Activated B cell treated with CpG ODN at 0.5 μM for 24 hours (primary cell): ENCODE data around the gene SLC5A5. TPM values are rescaled to one million over a fixed set of nuclear protein-coding genes. Genes with fewer than 3 reads are reported as not detected.
"Not testable (repeated sequence)": the region's sequence is repeated elsewhere in the genome, so short reads cannot be mapped to it uniquely, and the experiment has no call there.

Experiments
- ATAC-seq: fragments of 200-7000 bp; cut with Tn5 transposase; one replicate; pipeline ENCODE4 v1.10.0; 2021; ENCODE audit warnings: low read depth, mild to moderate bottlenecking, moderate library complexity
- CTCF ChIA-PET: fragments of 350-600 bp; sonication (Branson Sonifier 250); formaldehyde crosslinking; loops from one replicate; lab custom pipeline; 2021; ENCODE audit warnings: antibody characterized with exemption; lab: Charles Lee
- POLR2A ChIA-PET: fragments of 350-600 bp; sonication (Branson Sonifier 250); formaldehyde crosslinking; loops from one replicate; lab custom pipeline; 2021; ENCODE audit warnings: antibody characterized with exemption; lab: Charles Lee
- DNase-seq: peaks from one replicate; pipeline ENCODE4 v3.0.0; 2022
- H3K27ac Mint-ChIP-seq: one replicate; pipeline ENCODE4 v1.8.0; 2020; ENCODE audit warnings: mixed read lengths
- H3K27me3 Mint-ChIP-seq: one replicate; pipeline ENCODE4 v1.8.0; 2021; ENCODE audit warnings: mixed read lengths
- H3K36me3 Mint-ChIP-seq: one replicate; pipeline ENCODE4 v1.8.0; 2021; ENCODE audit warnings: low read depth, mixed read lengths
- H3K4me1 Mint-ChIP-seq: one replicate; pipeline ENCODE4 v1.8.0; 2021; ENCODE audit warnings: mixed read lengths
- H3K4me3 Mint-ChIP-seq: one replicate; pipeline ENCODE4 v1.8.0; 2020; ENCODE audit warnings: mild to moderate bottlenecking, mixed read lengths
- H3K9me3 Mint-ChIP-seq: one replicate; pipeline ENCODE4 v1.8.0; 2020; ENCODE audit warnings: mixed read lengths
- intact Hi-C: fragments of 100-400 bp; cut with micrococcal nuclease; formaldehyde crosslinking; loops from one replicate; pipeline ENCODE4 v1.15.1; 2024
- total RNA-seq: library from RNA; stranded (reverse); gene quantifications from 2 replicates; pipeline ENCODE4 v1.2.3, GENCODE V29; 2022
- TF ChIP-seq, protein P1 (sequence below): fragments of 200-600 bp; IDR thresholded peaks from one replicate; pipeline ENCODE4 v1.8.0; 2022; ENCODE audit warnings: antibody characterized with exemption, mild to moderate bottlenecking

The SLC5A5 gene
- total RNA-seq, 1 donor from 2014 or later: 0.09 TPM

DNA sequence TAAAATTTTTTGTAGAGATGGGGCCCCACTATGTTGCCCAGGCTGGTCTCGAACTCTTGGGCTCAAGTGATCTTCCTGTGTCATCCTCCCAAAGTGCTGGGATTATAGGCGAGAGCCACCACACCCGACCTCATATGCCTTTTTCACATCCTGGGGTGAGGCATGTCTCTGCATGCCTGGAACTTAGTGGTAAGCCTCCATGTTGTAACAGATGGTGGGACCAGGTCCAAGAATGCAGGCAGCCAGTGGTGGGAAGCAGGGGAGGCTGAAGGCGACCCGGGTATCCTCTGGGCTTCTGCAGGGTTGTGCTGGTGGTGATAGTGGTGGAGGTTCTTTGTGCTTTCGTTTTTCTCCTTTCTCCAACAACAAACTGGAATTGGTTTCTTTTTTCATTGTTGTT, 31.0 kb downstream of the SLC5A5 start:
- TF ChIP-seq, protein P1, sequence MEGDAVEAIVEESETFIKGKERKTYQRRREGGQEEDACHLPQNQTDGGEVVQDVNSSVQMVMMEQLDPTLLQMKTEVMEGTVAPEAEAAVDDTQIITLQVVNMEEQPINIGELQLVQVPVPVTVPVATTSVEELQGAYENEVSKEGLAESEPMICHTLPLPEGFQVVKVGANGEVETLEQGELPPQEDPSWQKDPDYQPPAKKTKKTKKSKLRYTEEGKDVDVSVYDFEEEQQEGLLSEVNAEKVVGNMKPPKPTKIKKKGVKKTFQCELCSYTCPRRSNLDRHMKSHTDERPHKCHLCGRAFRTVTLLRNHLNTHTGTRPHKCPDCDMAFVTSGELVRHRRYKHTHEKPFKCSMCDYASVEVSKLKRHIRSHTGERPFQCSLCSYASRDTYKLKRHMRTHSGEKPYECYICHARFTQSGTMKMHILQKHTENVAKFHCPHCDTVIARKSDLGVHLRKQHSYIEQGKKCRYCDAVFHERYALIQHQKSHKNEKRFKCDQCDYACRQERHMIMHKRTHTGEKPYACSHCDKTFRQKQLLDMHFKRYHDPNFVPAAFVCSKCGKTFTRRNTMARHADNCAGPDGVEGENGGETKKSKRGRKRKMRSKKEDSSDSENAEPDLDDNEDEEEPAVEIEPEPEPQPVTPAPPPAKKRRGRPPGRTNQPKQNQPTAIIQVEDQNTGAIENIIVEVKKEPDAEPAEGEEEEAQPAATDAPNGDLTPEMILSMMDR: no peak
- no peak for DNase-seq
- ChIA-PET CTCF (no interaction called here), POLR2A (no interaction called here)
- no peak for ATAC-seq
- H3K4me1 Mint-ChIP-seq: no peaks in the 10 kb centered on the region
- no peak overlapping the region for H3K4me3 Mint-ChIP-seq
- no peaks in the 10 kb centered on the region for H3K9me3 Mint-ChIP-seq
- H3K27ac Mint-ChIP-seq: no peak overlapping the region
- H3K36me3 Mint-ChIP-seq: no peaks in the 10 kb centered on the region
- H3K27me3 Mint-ChIP-seq: peaks cover 22% of the 10 kb centered on the region
- intact Hi-C loops: no loop called here

DNA sequence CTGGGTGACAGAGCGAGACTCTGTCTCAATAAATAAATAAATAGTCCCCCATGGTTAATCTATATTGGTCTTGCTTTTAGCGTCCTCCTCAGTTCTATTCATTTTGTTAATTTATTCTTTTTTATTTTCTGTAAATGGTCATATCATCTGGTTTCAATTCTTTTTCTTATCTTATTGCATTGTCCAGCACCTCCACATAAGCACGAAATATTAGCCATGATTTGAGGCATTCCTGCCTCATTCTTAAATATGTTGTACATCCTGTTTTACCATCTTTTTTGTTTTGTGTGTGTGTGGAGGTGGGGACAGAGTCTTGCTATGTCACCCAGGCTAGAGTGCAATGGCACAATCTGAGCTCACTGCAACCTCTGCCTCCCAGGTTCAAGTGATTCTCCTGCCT, 36.5 kb downstream of the SLC5A5 start:
- ChIA-PET CTCF (no interaction called here), POLR2A (no interaction called here)
- H3K4me1 Mint-ChIP-seq: no peaks in the 10 kb centered on the region
- DNase-seq (no peak), ATAC-seq (no peak)
- no peak overlapping the region for H3K4me3 Mint-ChIP-seq
- H3K27me3 Mint-ChIP-seq: peaks cover 10% of the 10 kb centered on the region
- H3K9me3 Mint-ChIP-seq: peaks cover 2% of the 10 kb centered on the region
- TF ChIP-seq, protein P1: no peak
- intact Hi-C loops: no loop called here
- no peaks in the 10 kb centered on the region for H3K36me3 Mint-ChIP-seq
- no peak overlapping the region for H3K27ac Mint-ChIP-seq

DNA sequence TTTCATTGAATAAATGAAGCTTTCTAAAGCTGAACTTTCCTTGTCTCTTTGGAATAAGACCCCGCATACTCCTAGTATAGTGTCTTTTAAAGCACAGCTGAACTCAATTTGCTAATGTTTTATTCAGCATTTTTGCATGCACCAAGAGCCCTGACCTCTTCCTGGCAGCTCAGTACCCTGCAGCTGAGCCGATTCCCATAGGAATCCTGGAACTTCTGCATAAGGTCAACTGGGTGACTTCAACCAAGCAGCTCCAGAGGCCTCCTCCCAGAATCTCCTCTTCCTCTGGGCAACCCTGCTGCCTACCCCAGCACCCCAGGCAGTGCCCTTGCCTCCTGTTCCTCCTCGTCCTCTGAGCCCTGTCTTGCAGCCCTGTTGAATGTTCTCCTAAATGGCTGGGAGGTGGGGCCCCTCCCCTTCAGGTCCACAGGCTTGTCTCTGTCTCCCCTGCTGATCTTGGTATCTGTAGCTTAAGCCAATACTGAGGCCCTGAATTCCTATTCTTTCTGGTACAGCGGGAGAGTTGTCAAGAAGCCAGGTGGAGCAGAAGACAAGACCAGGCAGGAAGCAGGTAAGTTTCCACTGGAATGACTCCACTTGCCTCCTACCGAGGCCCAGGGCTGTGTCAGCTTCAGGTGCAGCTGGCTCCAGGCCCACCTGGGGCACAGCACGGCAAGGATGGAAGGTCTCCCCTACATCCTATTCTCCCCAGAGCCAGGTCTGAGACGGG, 37.4 kb downstream of the SLC5A5 start:
- Mint-ChIP-seq H3K27me3 (peaks cover 7% of the 10 kb centered on the region), H3K4me1 (no peaks in the 10 kb centered on the region), H3K36me3 (no peaks in the 10 kb centered on the region), H3K27ac (no peak overlapping the region), H3K4me3 (no peak overlapping the region), H3K9me3 (peaks cover 5% of the 10 kb centered on the region)
- ATAC-seq (no peak), DNase-seq (no peak)
- ChIA-PET CTCF (no interaction called here), POLR2A (interaction anchor here (0.6 kb wide), 2 partner anchors 11 to 23 kb away, joined by 3 to 6 read pairs; no protein-coding TSS in a partner anchor)
- TF ChIP-seq, protein P1: no peak
- intact Hi-C loops: no loop called here

DNA sequence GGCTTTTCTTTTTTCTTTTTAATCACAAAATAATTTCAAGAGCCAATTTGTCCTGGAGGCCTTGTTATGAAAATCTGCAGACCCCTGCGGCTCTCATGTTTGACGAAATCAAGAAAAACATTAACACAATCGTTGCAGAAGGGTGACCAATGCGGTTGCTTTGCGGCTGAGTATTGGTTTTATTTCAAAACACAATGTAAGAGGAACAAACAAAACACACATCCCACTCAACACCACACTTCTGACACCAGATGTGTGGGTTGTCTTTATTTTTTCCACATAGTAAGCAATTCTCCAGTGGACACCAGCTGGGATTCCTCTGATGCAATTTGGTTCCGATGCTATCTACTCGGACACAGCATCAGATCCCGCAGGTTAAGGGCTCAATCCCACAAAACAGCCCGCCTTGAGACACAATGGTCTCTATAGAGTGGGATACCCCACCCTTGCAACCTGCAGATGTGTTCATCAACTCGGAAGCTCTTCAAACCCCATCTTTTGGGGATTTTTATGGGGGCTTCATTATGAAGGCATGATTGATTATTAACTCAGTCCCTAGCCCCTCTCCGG, 39.1 kb downstream of the SLC5A5 start:
- Mint-ChIP-seq H3K4me1 (no peaks in the 10 kb centered on the region), H3K36me3 (no peaks in the 10 kb centered on the region), H3K27me3 (peaks cover 7% of the 10 kb centered on the region), H3K9me3 (peaks cover 5% of the 10 kb centered on the region), H3K4me3 (no peak overlapping the region), H3K27ac (no peak overlapping the region)
- TF ChIP-seq, protein P1: no peak
- ChIA-PET CTCF (no interaction called here), POLR2A (interaction anchor here (0.6 to 0.8 kb wide), 3 partner anchors 63 to 155 kb away, joined by 3 read pairs; no protein-coding TSS in a partner anchor)
- no peak for DNase-seq
- intact Hi-C loops: no loop called here
- no peak for ATAC-seq

DNA sequence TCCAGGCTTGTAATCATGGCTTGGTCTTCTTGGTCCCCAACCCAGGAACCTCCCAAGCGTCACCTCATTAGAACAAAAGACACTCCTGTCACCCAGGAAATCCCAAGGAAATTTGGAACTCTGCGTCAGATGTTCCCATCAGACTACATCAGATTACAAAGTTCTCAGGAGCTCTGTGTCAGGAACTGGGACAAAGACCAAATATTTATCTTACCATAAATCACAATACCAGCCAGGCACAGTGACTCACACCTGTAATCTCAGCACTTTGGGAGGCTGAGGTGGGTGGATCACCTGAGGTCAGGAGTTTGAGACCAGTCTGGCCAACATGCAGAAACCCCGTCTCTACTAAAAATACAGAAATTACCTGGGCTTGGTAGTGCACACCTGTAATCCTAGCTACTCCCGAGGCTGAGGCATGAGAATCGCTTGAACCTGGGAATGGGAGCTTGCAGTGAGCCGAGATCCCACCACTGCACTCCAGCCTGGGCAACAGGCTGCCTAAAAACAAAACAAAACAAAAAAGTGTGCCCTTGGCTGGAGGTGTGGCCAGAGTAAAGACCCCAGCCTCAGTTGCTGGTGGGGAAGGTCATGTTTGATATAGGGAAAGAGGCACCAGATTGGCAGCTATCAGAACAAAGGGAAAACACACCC, 44.3 kb downstream of the SLC5A5 start:
- H3K9me3 Mint-ChIP-seq: peaks cover 6% of the 10 kb centered on the region
- ChIA-PET POLR2A (interaction anchor here (0.9 kb wide), 1 partner anchor 17 kb away, joined by 4 read pairs; the partner anchor contains the start of gene CCDC124), CTCF (no interaction called here)
- no peak overlapping the region for H3K4me3 Mint-ChIP-seq
- no peak for ATAC-seq
- H3K27ac Mint-ChIP-seq: no peak overlapping the region
- H3K36me3 Mint-ChIP-seq: no peaks in the 10 kb centered on the region
- DNase-seq: no peak
- TF ChIP-seq, protein P1: no peak
- H3K4me1 Mint-ChIP-seq: no peaks in the 10 kb centered on the region
- intact Hi-C loops: no loop called here
- peaks cover 3% of the 10 kb centered on the region for H3K27me3 Mint-ChIP-seq

DNA sequence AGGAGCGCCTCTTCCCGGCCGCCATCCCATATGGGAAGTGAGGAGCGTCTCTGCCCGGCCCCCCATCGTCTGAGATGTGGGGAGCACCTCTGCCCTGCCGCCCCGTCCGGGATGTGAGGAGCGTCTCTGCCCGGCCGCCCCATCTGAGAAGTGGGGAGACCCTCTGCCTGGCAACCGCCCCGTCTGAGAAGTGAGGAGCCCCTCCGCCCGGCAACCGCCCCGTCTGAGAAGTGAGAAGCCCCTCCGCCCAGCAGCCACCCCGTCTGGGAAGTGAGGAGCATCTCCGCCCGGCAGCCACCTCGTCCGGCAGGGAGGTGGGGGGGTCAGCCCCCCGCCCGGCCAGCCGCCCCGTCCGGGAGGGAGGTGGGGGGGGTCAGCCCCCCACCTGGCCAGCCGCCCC, 46.4 kb downstream of the SLC5A5 start:
- H3K27ac Mint-ChIP-seq, ATAC-seq, H3K4me3 Mint-ChIP-seq, intact Hi-C loops, H3K36me3 Mint-ChIP-seq, POLR2A ChIA-PET, H3K9me3 Mint-ChIP-seq, H3K4me1 Mint-ChIP-seq, CTCF ChIA-PET, DNase-seq, H3K27me3 Mint-ChIP-seq: not testable (repeated sequence)

DNA sequence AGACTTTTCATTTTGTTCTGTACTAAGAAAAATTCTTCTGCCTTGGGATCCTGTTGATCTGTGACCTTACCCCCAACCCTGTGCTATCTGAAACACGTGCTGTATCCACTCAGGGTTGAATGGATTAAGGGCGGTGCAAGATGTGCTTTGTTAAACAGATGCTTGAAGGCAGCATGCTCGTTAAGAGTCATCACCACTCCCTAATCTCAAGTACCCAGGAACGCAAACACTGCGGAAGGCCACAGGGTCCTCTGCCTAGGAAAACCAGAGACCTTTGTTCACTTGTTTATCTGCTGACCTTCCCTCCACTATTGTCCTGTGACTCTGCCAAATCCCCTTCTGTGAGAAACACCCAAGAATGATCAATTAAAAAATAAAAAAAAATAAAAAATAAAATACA, 47.4 kb downstream of the SLC5A5 start:
- intact Hi-C loops, H3K27me3 Mint-ChIP-seq: not testable (repeated sequence)
- POLR2A ChIA-PET: interaction anchor here (0.7 kb wide), 1 partner anchor 74 kb away, joined by 5 read pairs; no protein-coding TSS in a partner anchor

More for the DNA sequence above, 47.4 kb downstream of the SLC5A5 start:
- H3K4me1 Mint-ChIP-seq, ATAC-seq, CTCF ChIA-PET, DNase-seq, H3K4me3 Mint-ChIP-seq, H3K36me3 Mint-ChIP-seq, H3K9me3 Mint-ChIP-seq, H3K27ac Mint-ChIP-seq: not testable (repeated sequence)
